Activated T-helper 1 cell treated with anti-CD3 and anti-CD28 coated beads, Interleukin-12 subunit alpha, Interleukin-12 subunit beta, Interleukin-2, Interleukin-4 antibody, amounts not matched to agents 30 ng/mL and 10 ng/mL and 1 ng/mL, durations not matched to agents 14 hours and 24 hours and 36 hours (primary cell): ENCODE results near the gene ATF1. TPM values are rescaled to one million over a fixed set of nuclear protein-coding genes. Genes with fewer than 3 reads are reported as not detected.
"Not testable (repeated sequence)": the region's sequence is repeated elsewhere in the genome, so short reads cannot be mapped to it uniquely, and the experiment has no call there.

Source experiments
- DNase-seq: peaks from one replicate; pipeline ENCODE4 v3.0.0; 2021; ENCODE audit warnings: low spot score
- H3K27ac Mint-ChIP-seq: one replicate; pipeline ENCODE4 v1.8.0; 2021; ENCODE audit warnings: mild to moderate bottlenecking, mixed read lengths
- H3K27me3 Mint-ChIP-seq: one replicate; pipeline ENCODE4 v1.8.0; 2022; ENCODE audit warnings: mild to moderate bottlenecking, moderate library complexity, mixed read lengths; ENCODE audit not compliant: insufficient read depth
- H3K36me3 Mint-ChIP-seq: one replicate; pipeline ENCODE4 v1.8.0; 2021; ENCODE audit warnings: low read depth, mixed read lengths
- H3K4me1 Mint-ChIP-seq: one replicate; pipeline ENCODE4 v1.8.0; 2021; ENCODE audit warnings: low read depth, mixed read lengths
- H3K4me3 Mint-ChIP-seq: one replicate; pipeline ENCODE4 v1.8.0; 2021; ENCODE audit warnings: mild to moderate bottlenecking, moderate library complexity, mixed read lengths
- H3K9me3 Mint-ChIP-seq: one replicate; pipeline ENCODE4 v1.8.0; 2021; ENCODE audit warnings: mixed read lengths
- intact Hi-C: fragments of 100-400 bp; cut with micrococcal nuclease; formaldehyde crosslinking; loops from one replicate; pipeline ENCODE4 v1.15.1; 2024
- total RNA-seq: library from RNA; stranded (reverse); gene quantifications from 2 replicates; pipeline ENCODE4 v1.2.3, GENCODE V29; 2022

The ATF1 gene
- total RNA-seq, 1 donor from 2014 or later = 65.7 TPM

DNA sequence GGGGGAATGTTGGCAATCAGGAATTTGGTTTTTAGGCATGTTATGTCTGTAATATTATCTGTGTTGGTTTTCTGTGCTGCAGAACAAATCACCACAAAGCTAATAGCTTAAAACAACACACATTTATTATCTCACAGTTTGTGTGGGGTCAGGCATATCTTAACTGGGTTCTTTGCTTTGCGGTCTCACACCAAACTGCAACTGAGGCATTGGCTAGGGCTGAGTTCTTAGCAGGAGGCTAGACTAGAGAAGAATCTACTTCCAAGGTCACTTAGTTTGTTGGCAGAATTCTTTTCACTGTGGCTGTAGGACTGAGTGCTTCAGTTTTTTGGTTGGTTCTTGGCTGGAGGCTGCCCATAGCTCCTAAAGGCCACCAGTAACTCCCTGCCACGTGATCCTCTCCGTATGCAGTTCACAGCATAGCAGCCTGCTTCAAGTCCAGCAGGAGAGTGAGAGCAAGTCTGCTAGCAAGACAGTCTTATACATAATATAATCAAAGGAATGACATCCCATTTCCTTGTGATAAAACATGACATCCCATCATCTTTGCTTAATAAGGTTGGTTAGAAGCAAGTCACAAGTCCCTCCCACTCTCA is 21.6 kb downstream of the ATF1 start:
- intact Hi-C loops = no loop called here
- no peak for DNase-seq
- no peak overlapping the region for H3K27ac Mint-ChIP-seq
- H3K4me1 Mint-ChIP-seq = peaks cover 21% of the 10 kb centered on the region
- peaks cover 9% of the 10 kb centered on the region for H3K9me3 Mint-ChIP-seq
- H3K27me3 Mint-ChIP-seq = no peaks in the 10 kb centered on the region
- no peak overlapping the region for H3K4me3 Mint-ChIP-seq
- H3K36me3 Mint-ChIP-seq = peaks cover 24% of the 10 kb centered on the region

DNA sequence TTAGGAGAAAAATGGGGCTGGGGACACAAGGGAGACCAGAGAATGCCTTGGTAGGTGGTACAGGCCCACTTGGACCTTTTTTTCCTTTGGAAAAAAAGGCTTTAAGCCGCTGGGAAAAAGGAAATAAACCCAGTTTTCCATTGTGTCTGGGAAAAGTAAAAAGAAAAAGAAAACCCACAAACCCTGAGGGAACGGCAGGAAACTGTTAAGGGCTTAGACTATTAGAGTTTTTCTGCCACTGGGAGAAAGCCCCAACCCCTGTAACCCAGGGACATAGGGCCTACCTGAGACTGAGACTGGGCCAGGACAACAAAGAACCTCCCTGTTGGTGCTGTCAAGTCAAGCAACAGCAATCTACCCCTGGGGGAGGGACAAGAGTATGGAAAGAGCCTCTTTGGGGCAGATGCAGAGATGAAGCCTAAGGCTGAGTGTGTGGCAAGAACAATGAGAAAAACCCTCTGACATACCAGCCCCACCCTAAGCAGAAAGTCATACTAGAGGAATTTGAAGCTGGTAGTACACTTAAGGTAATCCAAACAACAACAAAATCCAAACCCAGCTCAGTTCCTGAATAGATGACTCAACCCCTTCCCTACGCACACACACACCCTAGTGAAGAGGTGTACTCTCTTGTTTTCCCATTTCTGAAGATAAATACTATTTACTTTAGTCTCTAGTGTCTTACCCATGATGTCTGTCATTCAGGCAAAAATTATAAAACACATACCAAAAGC is 22.8 kb downstream of the ATF1 start:
- Mint-ChIP-seq H3K4me3 (no peak overlapping the region), H3K36me3 (peaks cover 26% of the 10 kb centered on the region), H3K27ac (no peak overlapping the region), H3K9me3 (peaks cover 9% of the 10 kb centered on the region), H3K4me1 (peaks cover 32% of the 10 kb centered on the region), H3K27me3 (no peaks in the 10 kb centered on the region)
- DNase-seq = no peak
- intact Hi-C loops = no loop called here

DNA sequence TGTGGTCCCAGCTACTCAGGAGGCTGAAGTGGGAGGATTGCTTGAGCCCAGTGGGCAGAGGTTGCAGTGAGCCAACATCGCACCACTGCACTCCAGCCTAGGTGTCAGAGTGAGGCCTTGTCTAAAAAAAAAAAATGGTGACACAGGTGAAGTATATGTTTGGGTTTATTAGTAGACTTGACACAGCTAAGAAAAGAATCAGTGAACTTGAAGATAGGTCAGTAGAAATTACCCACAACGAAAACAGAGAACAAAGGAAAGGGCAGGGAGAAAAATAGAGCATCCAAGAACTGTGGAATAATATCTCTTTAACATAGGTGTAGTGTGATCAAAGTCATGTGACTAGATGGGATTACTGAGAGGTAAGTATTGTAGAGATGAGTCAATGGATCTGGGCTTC is 23.7 kb downstream of the ATF1 start:
- Mint-ChIP-seq H3K4me1 (peaks cover 41% of the 10 kb centered on the region), H3K9me3 (peaks cover 9% of the 10 kb centered on the region), H3K27me3 (no peaks in the 10 kb centered on the region), H3K27ac (no peak overlapping the region), H3K36me3 (peaks cover 23% of the 10 kb centered on the region), H3K4me3 (no peak overlapping the region)
- intact Hi-C loops = no loop called here
- no peak for DNase-seq

DNA sequence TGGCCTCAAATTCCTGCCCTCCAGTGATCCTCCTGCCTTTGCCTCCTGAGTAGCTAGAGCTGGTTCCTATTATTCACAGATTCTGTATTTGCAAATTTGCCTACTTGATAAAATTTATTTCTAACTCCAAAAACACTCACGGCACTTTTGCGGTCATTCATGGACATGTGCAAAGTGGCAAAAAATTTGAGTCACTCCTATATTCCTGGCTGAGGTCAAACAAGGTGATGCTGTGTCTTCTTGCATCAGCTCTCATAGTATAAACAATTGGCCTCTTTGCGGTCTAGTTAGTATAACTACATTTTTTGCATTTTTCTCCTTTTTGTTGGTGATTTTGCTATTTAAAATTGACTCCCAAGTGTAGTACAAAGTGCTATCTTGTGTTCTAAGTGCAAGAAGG is 24.7 kb downstream of the ATF1 start:
- peaks cover 23% of the 10 kb centered on the region for H3K36me3 Mint-ChIP-seq
- no peak for DNase-seq
- H3K27ac Mint-ChIP-seq = no peak overlapping the region
- no peak overlapping the region for H3K4me3 Mint-ChIP-seq
- intact Hi-C loops = no loop called here
- H3K9me3 Mint-ChIP-seq = peaks cover 9% of the 10 kb centered on the region
- no peaks in the 10 kb centered on the region for H3K27me3 Mint-ChIP-seq
- H3K4me1 Mint-ChIP-seq = peaks cover 41% of the 10 kb centered on the region

DNA sequence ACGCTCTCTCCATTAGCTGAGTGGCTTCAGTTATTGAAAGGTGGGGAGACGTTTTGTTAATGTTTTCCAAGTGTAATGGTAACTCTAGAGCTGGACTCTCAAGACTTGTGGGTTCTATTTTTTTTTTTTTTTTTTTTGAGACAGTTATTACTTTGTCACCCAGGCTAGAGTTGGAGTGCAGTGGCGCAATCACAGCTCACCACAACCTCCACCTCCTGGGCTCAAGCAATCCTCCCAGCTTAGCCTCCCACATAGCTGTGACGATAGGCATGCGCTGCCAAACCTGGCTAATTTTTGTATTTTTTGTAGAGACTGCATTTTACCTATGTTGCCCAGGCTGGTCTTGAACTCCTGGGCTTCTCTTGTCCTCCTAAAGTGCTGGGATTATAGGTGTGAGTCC is 26.2 kb downstream of the ATF1 start:
- peaks cover 32% of the 10 kb centered on the region for H3K4me1 Mint-ChIP-seq
- peaks cover 18% of the 10 kb centered on the region for H3K36me3 Mint-ChIP-seq
- H3K9me3 Mint-ChIP-seq = peaks cover 9% of the 10 kb centered on the region
- no peaks in the 10 kb centered on the region for H3K27me3 Mint-ChIP-seq
- DNase-seq = no peak
- H3K4me3 Mint-ChIP-seq = no peak overlapping the region
- no peak overlapping the region for H3K27ac Mint-ChIP-seq
- intact Hi-C loops = no loop called here

DNA sequence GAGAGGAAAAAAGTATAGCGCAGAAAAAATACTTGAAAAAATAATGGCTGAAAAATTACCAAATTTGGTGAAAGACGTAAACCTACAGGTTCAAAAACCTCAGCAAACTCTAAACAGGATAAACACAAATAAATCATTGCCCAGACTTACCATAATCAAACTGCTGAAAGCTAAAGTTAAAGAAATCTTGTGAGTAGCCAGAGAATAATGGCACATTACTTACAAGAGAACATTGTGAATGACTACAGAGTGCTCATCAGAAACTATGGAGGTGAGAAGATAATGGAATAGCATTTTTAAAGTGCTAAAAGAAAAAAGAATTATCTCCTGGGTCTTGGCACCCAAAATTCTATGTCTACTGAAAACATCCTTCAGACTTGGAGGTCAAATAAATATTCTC is 36.0 kb downstream of the ATF1 start:
- DNase-seq = no peak
- peaks cover 18% of the 10 kb centered on the region for H3K9me3 Mint-ChIP-seq
- no peaks in the 10 kb centered on the region for H3K4me1 Mint-ChIP-seq
- no peaks in the 10 kb centered on the region for H3K27me3 Mint-ChIP-seq
- intact Hi-C loops = no loop called here
- H3K27ac Mint-ChIP-seq = no peak overlapping the region
- no peak overlapping the region for H3K4me3 Mint-ChIP-seq
- peaks cover 53% of the 10 kb centered on the region for H3K36me3 Mint-ChIP-seq

DNA sequence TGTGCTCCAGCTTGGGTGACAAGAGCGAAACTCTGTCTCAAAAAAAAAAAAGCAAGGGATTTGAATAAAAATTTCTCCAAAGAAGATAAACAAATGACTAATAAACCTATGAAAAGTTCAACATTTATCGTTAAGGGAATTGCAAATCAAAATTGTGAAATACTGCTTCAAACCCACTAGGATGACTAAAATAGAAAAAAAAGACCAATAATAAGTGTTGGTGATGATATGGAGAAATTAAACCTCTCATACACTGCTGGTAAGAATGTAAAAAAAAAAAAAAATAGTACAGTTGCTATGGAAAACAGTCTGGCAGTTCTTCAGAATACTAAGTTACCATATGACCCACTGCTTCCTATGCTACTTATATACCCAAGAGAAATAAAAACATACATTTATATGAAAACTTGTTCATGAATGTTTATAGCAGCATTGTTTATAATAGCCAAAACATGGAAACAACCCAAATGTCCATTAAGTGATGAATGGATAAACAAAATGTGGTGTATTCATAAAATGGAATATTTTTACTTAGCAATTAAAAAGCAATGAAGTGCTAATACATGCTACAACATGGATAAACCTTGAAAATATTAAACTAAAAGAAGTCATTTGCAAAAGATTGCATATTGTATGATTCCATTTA is 39.5 kb downstream of the ATF1 start:
- H3K27ac Mint-ChIP-seq = no peak overlapping the region
- no peak overlapping the region for H3K4me3 Mint-ChIP-seq
- DNase-seq = no peak
- no peaks in the 10 kb centered on the region for H3K27me3 Mint-ChIP-seq
- H3K4me1 Mint-ChIP-seq = no peaks in the 10 kb centered on the region
- peaks cover 18% of the 10 kb centered on the region for H3K9me3 Mint-ChIP-seq
- intact Hi-C loops = no loop called here
- H3K36me3 Mint-ChIP-seq = peaks cover 30% of the 10 kb centered on the region

DNA sequence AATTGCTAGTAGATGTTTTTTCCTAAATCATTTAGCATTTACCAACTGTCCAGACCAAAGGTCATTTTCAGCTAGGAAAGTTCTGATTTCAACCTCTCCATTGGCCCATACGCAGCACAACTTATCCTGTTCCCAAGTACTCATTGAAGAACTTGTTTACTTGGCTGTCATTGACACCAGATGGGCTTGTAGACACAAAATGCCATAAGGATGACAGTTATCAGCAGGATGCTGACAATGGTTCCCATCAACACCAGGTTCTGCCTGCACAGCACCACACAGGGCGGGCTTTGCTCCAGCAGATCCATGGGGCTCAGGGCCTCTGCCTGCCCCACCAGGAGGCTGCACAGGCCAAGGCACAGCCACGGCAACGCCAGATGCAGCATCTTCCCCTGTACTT is 42.3 kb downstream of the ATF1 start:
- no peak for DNase-seq
- H3K27ac Mint-ChIP-seq = no peak overlapping the region
- intact Hi-C loops = no loop called here
- H3K27me3 Mint-ChIP-seq = no peaks in the 10 kb centered on the region
- H3K36me3 Mint-ChIP-seq = peaks cover 17% of the 10 kb centered on the region
- no peaks in the 10 kb centered on the region for H3K9me3 Mint-ChIP-seq
- H3K4me3 Mint-ChIP-seq = no peak overlapping the region
- H3K4me1 Mint-ChIP-seq = no peaks in the 10 kb centered on the region

DNA sequence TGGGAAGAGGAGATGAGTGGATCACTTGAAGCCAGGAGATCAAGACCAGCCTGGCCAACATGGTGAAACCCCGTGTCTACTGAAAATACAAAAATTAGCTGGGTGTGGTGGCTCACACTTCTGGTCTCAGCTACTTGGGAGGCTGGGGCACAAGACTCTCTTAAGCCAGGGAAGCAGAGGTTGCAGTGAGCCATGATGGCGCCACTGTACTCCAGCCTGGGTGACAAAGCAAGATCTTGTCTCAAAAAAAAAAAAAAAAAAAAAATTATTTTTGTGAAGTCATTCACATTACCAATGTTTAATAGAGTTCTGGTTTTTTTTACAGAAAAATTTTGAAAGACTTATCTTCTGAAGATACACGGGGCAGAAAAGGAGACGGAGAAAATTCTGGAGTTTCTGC is 45.2 kb downstream of the ATF1 start:
- DNase-seq, intact Hi-C loops, H3K27ac Mint-ChIP-seq, H3K9me3 Mint-ChIP-seq, H3K4me3 Mint-ChIP-seq, H3K4me1 Mint-ChIP-seq, H3K27me3 Mint-ChIP-seq: not testable (repeated sequence)
- H3K36me3 Mint-ChIP-seq = peaks cover 24% of the 10 kb centered on the region

DNA sequence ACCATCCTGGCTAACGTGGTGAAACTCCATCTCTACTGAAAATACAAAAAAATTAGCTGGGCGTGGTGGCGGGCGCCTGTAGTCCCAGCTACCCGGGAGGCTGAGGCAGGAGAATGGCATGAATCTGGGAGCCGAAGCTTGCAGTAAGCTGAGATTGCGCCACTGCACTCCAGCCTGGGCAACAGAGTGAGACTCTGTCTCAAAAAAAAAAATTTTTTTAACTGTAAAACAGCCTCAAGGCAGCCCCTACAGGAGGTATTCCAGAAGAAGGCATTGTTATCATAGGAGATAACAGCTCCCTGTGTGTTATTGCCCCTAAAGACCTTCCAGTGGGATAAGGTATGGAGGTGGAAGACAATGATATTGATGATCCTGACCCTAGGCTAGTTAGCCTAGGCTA is 51.0 kb downstream of the ATF1 start:
- peaks cover 36% of the 10 kb centered on the region for H3K36me3 Mint-ChIP-seq
- H3K27me3 Mint-ChIP-seq, H3K4me3 Mint-ChIP-seq, intact Hi-C loops, DNase-seq, H3K9me3 Mint-ChIP-seq, H3K27ac Mint-ChIP-seq, H3K4me1 Mint-ChIP-seq: not testable (repeated sequence)

DNA sequence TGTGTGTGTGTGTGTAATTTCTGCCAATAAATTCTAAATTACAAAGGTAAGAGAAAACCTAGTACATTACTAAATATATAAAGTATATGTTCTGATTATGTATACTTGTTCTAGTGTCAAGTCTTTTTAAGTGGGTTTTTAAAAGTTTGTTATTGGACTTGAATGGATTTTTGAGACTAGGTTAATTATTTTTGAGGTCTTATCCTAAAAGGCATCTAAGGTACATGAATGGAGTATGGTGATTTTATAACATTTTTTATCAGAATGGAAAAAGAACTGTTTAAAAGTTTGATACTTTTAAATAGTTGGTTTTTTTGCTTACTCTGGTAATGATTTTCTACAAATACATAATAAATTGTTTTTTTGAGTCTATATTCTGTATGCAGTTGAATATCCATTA is 56.3 kb downstream of the ATF1 start:
- no peaks in the 10 kb centered on the region for H3K27me3 Mint-ChIP-seq
- intact Hi-C loops = no loop called here
- H3K4me1 Mint-ChIP-seq = peaks cover 5% of the 10 kb centered on the region
- H3K4me3 Mint-ChIP-seq = no peak overlapping the region
- no peak overlapping the region for H3K27ac Mint-ChIP-seq
- DNase-seq = no peak
- no peaks in the 10 kb centered on the region for H3K9me3 Mint-ChIP-seq
- H3K36me3 Mint-ChIP-seq = peaks cover 17% of the 10 kb centered on the region

DNA sequence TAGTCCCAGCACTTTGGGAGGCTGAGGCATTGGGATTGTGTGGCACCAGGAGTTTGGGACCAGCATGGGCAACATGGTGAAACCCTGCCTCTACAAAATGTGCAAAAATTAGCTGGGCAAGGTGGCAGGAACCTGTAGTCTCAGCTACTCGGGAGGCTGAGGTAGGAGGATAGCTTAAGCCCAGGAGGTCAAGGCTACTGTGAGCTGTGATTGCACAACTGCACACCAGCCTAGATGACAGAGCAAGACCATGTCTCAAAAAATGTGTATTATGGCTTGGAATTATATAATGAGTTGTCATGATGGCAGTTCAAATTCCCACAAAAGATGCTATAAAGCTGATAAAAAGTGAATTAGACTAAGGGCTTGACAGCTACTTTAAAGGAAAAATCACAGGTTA is 58.2 kb downstream of the ATF1 start:
- Mint-ChIP-seq H3K27ac (no peak overlapping the region), H3K9me3 (no peaks in the 10 kb centered on the region), H3K36me3 (peaks cover 5% of the 10 kb centered on the region), H3K4me3 (no peak overlapping the region), H3K27me3 (no peaks in the 10 kb centered on the region), H3K4me1 (peaks cover 10% of the 10 kb centered on the region)
- DNase-seq = no peak
- intact Hi-C loops = no loop called here

DNA sequence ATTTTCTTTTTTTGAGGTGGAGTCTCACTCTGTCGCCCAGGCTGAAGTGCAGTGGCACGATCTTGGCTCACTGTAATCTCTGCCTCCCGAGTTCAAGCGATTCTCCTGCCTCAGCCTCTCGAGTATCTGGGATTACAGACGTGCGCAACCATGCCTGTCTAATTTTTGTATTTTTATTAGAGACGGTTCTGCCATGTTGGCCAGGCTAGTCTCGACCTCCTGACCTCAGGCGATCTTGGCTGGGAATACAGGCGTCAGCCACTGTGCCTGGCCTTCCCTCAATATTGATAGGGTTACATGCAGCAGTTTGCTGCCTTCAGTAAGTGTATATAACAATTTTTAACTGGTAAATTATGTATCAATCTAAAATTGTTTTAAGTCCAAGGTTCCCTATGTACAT is 59.8 kb downstream of the ATF1 start:
- not testable (repeated sequence) for H3K27ac Mint-ChIP-seq, DNase-seq, H3K36me3 Mint-ChIP-seq, H3K27me3 Mint-ChIP-seq, H3K9me3 Mint-ChIP-seq, H3K4me3 Mint-ChIP-seq, H3K4me1 Mint-ChIP-seq
- intact Hi-C loops = loop anchor here (2.0 kb wide), 1 partner anchor 155 kb away; no protein-coding TSS in a partner anchor
